ENCODE results near the gene NUP54. TPM values are rescaled to one million over a fixed set of nuclear protein-coding genes. Genes with fewer than 3 reads are reported as not detected.

Gene NUP54
- total and polyA plus RNA-seq, 9 of the 15 experiments (the other 6 are each of a cell fraction or from before 2014, with no cell fraction given) = 29.6 to 115 (median 67.7) TPM

DNA sequence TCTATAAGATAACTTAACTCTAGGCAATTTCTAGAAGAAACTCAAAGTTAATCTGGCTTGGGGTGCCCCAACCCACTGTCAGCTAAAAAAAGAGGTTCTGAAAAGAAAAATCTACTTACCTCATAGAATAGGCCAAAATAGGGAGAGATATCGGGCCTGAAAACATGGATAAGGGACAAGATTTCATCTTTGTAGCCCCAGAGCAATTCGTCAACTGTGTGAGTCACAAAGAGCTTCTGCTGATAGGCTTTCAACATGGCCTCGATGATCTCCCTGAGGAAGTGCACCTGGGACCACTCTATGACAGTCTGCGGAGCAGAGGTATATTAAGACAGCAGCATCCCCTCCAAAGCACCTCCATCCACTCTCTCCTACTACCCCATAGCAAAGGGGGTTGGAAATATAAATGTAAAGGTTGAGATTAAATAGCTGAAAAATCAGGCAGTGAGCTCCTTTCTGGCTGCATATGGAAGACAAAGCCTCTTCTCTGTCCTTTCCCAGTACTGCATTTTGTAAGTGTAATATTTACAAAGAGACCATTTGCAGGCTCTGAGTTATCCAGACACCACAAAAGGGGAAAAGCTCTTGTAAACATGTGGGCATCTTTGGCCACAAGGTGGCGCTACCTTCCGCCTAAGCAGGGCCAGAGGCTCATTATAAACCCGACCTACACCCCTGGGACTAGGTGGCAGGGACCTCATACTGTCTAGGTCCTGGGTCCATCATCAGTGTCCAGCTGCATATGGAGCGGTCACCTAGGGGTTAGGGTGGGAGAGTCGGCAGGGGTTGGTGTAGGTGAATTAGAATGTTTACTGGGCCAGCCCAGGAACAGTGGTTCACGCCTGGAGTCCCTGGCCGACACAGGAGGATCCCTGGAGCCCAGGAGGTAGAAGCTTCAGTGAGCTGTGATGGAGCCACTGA, 31.5 kb upstream of the NUP54 start (continued):
- TF ChIP-seq, protein P1, sequence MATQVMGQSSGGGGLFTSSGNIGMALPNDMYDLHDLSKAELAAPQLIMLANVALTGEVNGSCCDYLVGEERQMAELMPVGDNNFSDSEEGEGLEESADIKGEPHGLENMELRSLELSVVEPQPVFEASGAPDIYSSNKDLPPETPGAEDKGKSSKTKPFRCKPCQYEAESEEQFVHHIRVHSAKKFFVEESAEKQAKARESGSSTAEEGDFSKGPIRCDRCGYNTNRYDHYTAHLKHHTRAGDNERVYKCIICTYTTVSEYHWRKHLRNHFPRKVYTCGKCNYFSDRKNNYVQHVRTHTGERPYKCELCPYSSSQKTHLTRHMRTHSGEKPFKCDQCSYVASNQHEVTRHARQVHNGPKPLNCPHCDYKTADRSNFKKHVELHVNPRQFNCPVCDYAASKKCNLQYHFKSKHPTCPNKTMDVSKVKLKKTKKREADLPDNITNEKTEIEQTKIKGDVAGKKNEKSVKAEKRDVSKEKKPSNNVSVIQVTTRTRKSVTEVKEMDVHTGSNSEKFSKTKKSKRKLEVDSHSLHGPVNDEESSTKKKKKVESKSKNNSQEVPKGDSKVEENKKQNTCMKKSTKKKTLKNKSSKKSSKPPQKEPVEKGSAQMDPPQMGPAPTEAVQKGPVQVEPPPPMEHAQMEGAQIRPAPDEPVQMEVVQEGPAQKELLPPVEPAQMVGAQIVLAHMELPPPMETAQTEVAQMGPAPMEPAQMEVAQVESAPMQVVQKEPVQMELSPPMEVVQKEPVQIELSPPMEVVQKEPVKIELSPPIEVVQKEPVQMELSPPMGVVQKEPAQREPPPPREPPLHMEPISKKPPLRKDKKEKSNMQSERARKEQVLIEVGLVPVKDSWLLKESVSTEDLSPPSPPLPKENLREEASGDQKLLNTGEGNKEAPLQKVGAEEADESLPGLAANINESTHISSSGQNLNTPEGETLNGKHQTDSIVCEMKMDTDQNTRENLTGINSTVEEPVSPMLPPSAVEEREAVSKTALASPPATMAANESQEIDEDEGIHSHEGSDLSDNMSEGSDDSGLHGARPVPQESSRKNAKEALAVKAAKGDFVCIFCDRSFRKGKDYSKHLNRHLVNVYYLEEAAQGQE (IDR thresholded peaks at IDR 0.05; ENCODE audit: borderline replicate concordance) = peak; percentile 91
- TF ChIP-seq, protein P1 (CRISPR knock-in tag; IDR thresholded peaks at IDR 0.05; ENCODE audit: low read depth) = no peak
- TF ChIP-seq, protein P2, sequence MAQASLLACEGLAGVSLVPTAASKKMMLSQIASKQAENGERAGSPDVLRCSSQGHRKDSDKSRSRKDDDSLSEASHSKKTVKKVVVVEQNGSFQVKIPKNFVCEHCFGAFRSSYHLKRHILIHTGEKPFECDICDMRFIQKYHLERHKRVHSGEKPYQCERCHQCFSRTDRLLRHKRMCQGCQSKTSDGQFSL (CRISPR knock-in tag; IDR thresholded peaks at IDR 0.05) = no peak
- TF ChIP-seq, protein P2 (tag; IDR thresholded peaks at IDR 0.05) = no peak
- TF ChIP-seq RAD21 (CRISPR knock-in tag; conservative IDR thresholded peaks at IDR 0.05 in 1 of 2, IDR thresholded peaks at IDR 0.05 in 1 of 2) (peak; percentile 79 to 92), ZNF197 (CRISPR knock-in tag; IDR thresholded peaks at IDR 0.05; ENCODE audit: low read depth) (no peak), ZNF707 (CRISPR knock-in tag; conservative IDR thresholded peaks at IDR 0.05) (no peak), MAFG (tag; conservative IDR thresholded peaks at IDR 0.05) (no peak), FOSL1 (tag; conservative IDR thresholded peaks at IDR 0.05) (peak; percentile 85), HLTF (IDR thresholded peaks at IDR 0.05) (no peak), ZKSCAN3 (CRISPR knock-in tag; IDR thresholded peaks at IDR 0.05) (no peak), BRCA1 (IDR thresholded peaks at IDR 0.05) (no peak), BRCA1 (CRISPR knock-in tag; IDR thresholded peaks at IDR 0.05) (no peak), ZNF263 (CRISPR knock-in tag; IDR thresholded peaks at IDR 0.05; ENCODE audit: borderline replicate concordance) (no peak), TEAD4 (IDR thresholded peaks at IDR 0.05; ENCODE audit: low read length) (peak; percentile 40; the same call in 1 of the 2 replicates), TEAD4 (CRISPR knock-in tag; IDR thresholded peaks at IDR 0.05; ENCODE audit: borderline replicate concordance) (no peak), CHD4 (IDR thresholded peaks at IDR 0.05; ENCODE audit: insufficient read depth, insufficient replicate concordance, low read depth, low read length, poor library complexity, severe bottlenecking) (no peak)
- TF ChIP-seq, protein P3, sequence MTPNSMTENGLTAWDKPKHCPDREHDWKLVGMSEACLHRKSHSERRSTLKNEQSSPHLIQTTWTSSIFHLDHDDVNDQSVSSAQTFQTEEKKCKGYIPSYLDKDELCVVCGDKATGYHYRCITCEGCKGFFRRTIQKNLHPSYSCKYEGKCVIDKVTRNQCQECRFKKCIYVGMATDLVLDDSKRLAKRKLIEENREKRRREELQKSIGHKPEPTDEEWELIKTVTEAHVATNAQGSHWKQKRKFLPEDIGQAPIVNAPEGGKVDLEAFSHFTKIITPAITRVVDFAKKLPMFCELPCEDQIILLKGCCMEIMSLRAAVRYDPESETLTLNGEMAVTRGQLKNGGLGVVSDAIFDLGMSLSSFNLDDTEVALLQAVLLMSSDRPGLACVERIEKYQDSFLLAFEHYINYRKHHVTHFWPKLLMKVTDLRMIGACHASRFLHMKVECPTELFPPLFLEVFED (CRISPR knock-in tag; conservative IDR thresholded peaks at IDR 0.05) = no peak

All from K562 (cell line).